ENCODE measurements around the gene RSPH3. TPM values are rescaled to one million over a fixed set of nuclear protein-coding genes. Genes with fewer than 3 reads are reported as not detected.

Gene RSPH3
- total RNA-seq, 4 donors from 2014 or later = 8.0 to 13.2 (median 11.2) TPM

DNA sequence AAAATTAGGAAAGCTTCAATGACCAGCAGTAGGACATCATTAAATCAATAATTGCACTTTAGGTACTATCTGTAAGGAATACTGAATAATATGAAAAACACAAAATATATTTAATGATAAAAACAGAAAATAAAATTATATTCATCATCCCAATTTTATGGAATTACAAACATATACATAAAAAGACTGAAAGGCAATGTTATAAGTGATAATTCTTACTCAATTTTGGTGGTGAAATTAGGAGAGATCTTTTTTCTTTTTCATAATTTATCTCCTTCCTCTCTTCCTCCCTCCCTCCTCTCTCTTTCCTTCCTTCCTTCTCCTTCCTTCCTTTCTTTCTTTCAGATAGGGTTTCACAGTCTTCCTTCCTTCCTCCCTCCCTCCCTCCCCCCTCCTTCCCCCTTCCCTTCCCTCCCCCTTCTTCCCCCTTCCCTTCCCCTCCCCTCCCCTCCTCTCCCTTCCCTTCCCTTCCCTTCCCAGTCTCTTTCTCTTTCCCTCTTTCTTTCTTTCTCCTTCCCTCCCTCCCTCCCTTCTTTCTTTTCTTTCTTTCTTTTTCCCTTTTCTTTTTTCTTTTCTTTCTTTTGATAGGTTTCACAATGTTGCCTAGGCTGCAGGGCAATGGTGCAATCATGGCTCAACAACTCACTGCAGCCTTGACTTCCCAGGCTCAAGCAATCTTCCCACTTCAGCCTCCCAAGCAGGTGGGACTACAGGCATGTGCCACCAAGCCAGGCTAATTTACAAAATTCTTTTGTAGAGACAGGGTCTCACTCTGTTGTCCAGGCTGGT, 36.8 kb downstream of the RSPH3 start:
- H3K4me3 ChIP-seq = no peak overlapping the region
- no peaks in the 10 kb centered on the region for H3K27me3 ChIP-seq
- H3K9me3 ChIP-seq = peaks cover 0 to 8% (median 5%) of the 10 kb centered on the region in 3 donors
- no peaks in the 10 kb centered on the region for H3K36me3 ChIP-seq
- peaks cover 0 to 12% (median 3%) of the 10 kb centered on the region in 3 donors for H3K4me1 ChIP-seq
- no peak overlapping the region for H3K27ac ChIP-seq
- DNase-seq = no peak
- TF ChIP-seq, protein P1, sequence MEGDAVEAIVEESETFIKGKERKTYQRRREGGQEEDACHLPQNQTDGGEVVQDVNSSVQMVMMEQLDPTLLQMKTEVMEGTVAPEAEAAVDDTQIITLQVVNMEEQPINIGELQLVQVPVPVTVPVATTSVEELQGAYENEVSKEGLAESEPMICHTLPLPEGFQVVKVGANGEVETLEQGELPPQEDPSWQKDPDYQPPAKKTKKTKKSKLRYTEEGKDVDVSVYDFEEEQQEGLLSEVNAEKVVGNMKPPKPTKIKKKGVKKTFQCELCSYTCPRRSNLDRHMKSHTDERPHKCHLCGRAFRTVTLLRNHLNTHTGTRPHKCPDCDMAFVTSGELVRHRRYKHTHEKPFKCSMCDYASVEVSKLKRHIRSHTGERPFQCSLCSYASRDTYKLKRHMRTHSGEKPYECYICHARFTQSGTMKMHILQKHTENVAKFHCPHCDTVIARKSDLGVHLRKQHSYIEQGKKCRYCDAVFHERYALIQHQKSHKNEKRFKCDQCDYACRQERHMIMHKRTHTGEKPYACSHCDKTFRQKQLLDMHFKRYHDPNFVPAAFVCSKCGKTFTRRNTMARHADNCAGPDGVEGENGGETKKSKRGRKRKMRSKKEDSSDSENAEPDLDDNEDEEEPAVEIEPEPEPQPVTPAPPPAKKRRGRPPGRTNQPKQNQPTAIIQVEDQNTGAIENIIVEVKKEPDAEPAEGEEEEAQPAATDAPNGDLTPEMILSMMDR (IDR thresholded peaks at IDR 0.05) = no peak
- TF ChIP-seq POLR2A (IDR thresholded peaks at IDR 0.05) = no peak
- intact Hi-C loops (cut with DNase I) = no loop called here

DNA sequence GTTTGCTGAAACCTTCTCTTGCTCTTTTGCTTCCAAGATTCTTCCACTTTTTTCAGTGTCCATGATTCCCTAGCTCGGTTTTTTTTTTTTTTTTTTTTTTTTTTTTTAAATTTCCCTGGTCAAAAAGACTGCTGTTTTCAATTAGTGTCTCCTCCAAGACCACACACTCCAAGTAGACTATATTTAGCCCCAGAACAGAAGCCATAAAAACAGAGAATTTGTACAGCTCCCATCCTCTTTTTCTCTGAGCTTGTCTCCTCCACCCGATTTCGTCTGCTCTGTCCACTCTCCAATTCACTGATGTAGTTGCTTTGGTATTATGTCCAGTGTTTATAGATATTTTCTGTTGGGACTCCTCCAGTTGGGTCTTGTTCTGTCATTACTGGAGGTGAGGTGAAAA, 37.6 kb downstream of the RSPH3 start:
- intact Hi-C loops (cut with DNase I) = no loop called here
- Histone ChIP-seq H3K4me3 (no peak overlapping the region), H3K27ac (no peak overlapping the region), H3K9me3 (no peaks in the 10 kb centered on the region), H3K27me3 (no peaks in the 10 kb centered on the region), H3K36me3 (no peaks in the 10 kb centered on the region), H3K4me1 (peaks cover 0 to 12% (median 3%) of the 10 kb centered on the region in 3 donors)
- 74 to 76% methylated on average over 3 of the region's 3 CpGs for WGBS, 2 donors
- TF ChIP-seq POLR2A (IDR thresholded peaks at IDR 0.05) = no peak
- TF ChIP-seq, protein P1 (IDR thresholded peaks at IDR 0.05) = no peak
- no peak for DNase-seq

DNA sequence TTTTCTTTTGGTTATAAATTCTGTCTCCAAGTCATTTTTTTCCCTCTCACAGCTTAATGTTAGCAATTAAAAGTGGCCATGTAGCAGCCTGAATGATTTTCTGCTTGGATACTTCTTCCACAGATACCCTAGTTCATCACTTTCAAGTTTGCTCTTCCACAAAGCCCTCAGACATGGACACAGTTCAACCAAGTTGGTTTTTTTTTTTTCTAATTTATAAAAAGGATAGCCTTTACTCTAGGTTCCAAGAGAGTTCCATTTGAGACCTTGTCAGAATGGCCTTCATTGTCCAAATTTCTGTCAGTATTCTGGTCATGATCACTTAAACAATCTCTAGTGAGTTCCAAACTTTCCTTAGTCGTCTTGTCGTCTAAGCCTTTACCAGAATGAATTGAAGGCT, 40.0 kb downstream of the RSPH3 start:
- intact Hi-C loops (cut with DNase I) = no loop called here
- no peak for TF ChIP-seq POLR2A (IDR thresholded peaks at IDR 0.05)
- TF ChIP-seq, protein P1 (IDR thresholded peaks at IDR 0.05) = no peak
- Histone ChIP-seq H3K4me1 (peaks cover 0 to 12% (median 3%) of the 10 kb centered on the region in 3 donors), H3K4me3 (no peak overlapping the region), H3K36me3 (no peaks in the 10 kb centered on the region), H3K27me3 (no peaks in the 10 kb centered on the region), H3K27ac (no peak overlapping the region), H3K9me3 (no peaks in the 10 kb centered on the region)
- DNase-seq = no peak
- WGBS, 2 donors = 70 to 91% methylated on average over 2 of the region's 2 CpGs

DNA sequence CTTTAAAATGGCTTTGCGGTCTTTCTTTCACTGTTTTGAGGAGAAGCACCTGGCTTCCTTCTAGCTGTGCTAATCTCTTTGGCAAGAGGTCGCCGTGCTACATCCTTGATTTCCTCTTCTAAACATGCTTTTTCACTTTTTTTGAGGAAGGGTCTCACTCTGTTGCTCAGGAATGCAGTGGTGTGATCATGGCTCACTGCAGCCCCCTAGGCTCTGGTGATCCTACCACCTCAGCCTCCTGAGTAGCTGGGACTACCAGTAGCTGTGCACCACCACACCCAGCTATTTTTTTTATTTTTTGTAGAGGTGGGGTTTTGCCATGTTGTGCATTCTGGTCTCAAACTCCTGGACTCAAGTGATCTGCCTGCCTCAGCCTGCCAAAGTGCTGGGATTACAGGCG, 40.5 kb downstream of the RSPH3 start:
- Histone ChIP-seq H3K27ac (no peak overlapping the region), H3K4me3 (no peak overlapping the region), H3K4me1 (peaks cover 0 to 12% (median 3%) of the 10 kb centered on the region in 3 donors), H3K9me3 (no peaks in the 10 kb centered on the region), H3K36me3 (no peaks in the 10 kb centered on the region), H3K27me3 (no peaks in the 10 kb centered on the region)
- 48 to 68% methylated on average over 4 of the region's 4 CpGs for WGBS, 2 donors
- TF ChIP-seq, protein P1 (IDR thresholded peaks at IDR 0.05) = no peak
- TF ChIP-seq POLR2A (IDR thresholded peaks at IDR 0.05) = no peak
- intact Hi-C loops (cut with DNase I) = no loop called here
- no peak for DNase-seq

DNA sequence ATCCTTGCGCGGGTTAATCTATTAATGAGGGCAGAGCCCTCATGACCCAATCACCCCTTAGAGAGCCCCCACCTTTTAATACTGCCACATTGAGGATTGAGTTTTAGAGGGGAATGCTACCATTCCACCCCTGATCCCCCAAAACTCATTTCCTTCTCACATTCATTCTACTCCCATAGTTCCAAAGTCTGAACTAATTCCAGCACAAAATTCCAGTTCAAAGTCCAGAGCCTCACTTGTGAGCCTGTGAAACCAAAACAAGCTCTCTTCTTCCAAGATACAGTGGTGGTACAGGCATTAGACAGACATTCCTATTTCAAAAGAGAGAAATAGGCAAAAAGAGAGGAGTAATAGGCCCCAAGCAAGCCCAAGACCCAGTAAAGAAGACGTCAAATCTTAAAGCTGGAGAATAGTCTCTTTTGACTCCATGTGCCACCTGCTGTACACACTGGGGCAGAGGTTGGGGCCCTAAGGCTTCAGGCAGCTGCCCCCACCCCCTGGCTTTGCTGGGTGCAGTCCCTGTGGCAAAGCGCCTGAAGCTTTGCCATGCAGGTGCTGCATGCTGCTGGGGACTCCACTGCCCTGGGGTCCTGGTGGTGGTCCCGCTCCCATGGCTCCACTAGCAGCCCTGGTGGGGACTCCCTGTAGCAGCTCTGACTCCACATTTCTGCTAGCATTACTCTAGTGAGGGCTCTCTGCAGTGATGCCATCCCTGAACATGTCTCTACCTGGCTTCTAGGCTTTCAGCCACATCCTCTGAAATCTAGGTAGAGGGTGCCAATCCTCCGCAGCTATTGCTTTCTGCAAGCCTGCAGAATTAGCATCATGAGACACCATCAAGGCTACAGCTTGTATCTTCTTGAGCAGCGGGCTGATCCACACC, 41.3 kb downstream of the RSPH3 start:
- H3K36me3 ChIP-seq = no peaks in the 10 kb centered on the region
- 48 to 63% methylated on average over 3 to 5 of the region's 7 CpGs for WGBS, 2 donors
- no peaks in the 10 kb centered on the region for H3K27me3 ChIP-seq
- peaks cover 0 to 12% (median 3%) of the 10 kb centered on the region in 3 donors for H3K4me1 ChIP-seq
- no peak for DNase-seq
- H3K9me3 ChIP-seq = no peaks in the 10 kb centered on the region
- H3K4me3 ChIP-seq = no peak overlapping the region
- TF ChIP-seq, protein P1 (IDR thresholded peaks at IDR 0.05) = peak in 3 of 6 experiments; percentile 16 to 48 (median 38)
- no peak for TF ChIP-seq POLR2A (IDR thresholded peaks at IDR 0.05)
- intact Hi-C loops (cut with DNase I) = no loop called here
- H3K27ac ChIP-seq = no peak overlapping the region
